Kidney (tissue), 14 donors: ENCODE data around the gene GALNS. TPM values are rescaled to one million over a fixed set of nuclear protein-coding genes. Genes with fewer than 3 reads are reported as not detected.

Experiments used
- DNase-seq, 5 donors: peaks; one replicate each; pipeline ENCODE4 v3.0.0-alpha.2; 2013 to 2020
- FAIRE-seq: peaks from 2 replicates; lab custom pipeline; 2012; peaks lifted over from hg19 to GRCh38; lab: Jason Lieb, UNC
- H3K27ac ChIP-seq, 2 donors: one replicate each; pipeline ENCODE4 v1.7.0; 2013; ENCODE audit warnings: low read depth in 2 of 2, low read length in 2 of 2, inconsistent platforms in 1 of 2
- H3K27me3 ChIP-seq: one replicate; pipeline ENCODE4 v1.7.1; 2013; ENCODE audit warnings: low read length, inconsistent platforms; ENCODE audit not compliant: control insufficient read depth, insufficient read depth
- H3K36me3 ChIP-seq, 3 donors: one replicate each; pipeline versions ENCODE4 v1.7.0 to v1.7.1; 2013; ENCODE audit warnings: low read length in 3 of 3, control low read depth in 1 of 3, inconsistent platforms in 1 of 3; ENCODE audit not compliant: insufficient read depth in 3 of 3, control insufficient read depth in 2 of 3
- H3K4me1 ChIP-seq, 3 donors: one replicate each; pipeline versions ENCODE4 v1.7.0 to v1.7.1; 2013; ENCODE audit warnings: low read length in 3 of 3, inconsistent platforms in 1 of 3, low read depth in 1 of 3; ENCODE audit not compliant: control insufficient read depth in 2 of 3, insufficient read depth in 2 of 3
- H3K4me3 ChIP-seq, 3 donors: one replicate each; pipeline versions ENCODE4 v1.7.0 to v1.8.1; 2013; ENCODE audit warnings: low read length in 3 of 3, control low read depth in 1 of 3, inconsistent platforms in 1 of 3
- H3K9ac ChIP-seq, 3 donors: one replicate each; pipeline versions ENCODE4 v1.7.0 to v1.7.1; 2013; ENCODE audit warnings: low read length in 3 of 3, control low read depth in 1 of 3, inconsistent platforms in 1 of 3
- H3K9me3 ChIP-seq, 3 donors: one replicate each; pipeline versions ENCODE4 v1.7.0 to v1.7.1; 2013; ENCODE audit warnings: low read length in 3 of 3, control low read depth in 1 of 3, inconsistent platforms in 1 of 3; ENCODE audit not compliant: control insufficient read depth in 2 of 3, insufficient read depth in 1 of 3
- CTCF ChIP-seq: IDR thresholded peaks from 3 replicates; pipeline ENCODE4 v1.5.1; 2012; ENCODE audit warnings: mild to moderate bottlenecking, moderate library complexity, borderline replicate concordance; ENCODE audit not compliant: insufficient read depth; ENCODE audit errors: extremely low read depth
- intact Hi-C: fragments of 100-400 bp; cut with DNase I; formaldehyde crosslinking; loops from one replicate; pipeline ENCODE4 v1.11.1; 2022
- polyA plus RNA-seq: library from polyadenylated mRNA; stranded (reverse); fragments of 350-450 nt; fragmentation: Illumina TruSeq; extraction: RNeasy Lipid Tissue Mini Kit (QIAGEN cat#74804); gene quantifications from one replicate; pipeline ENCODE4 v1.2.3, GENCODE V29; 2014; ENCODE audit warnings: low read depth, low replicate concordance; ENCODE audit not compliant: insufficient read depth
- total RNA-seq: library from RNA; stranded (reverse); fragmentation: NEBNext Ultra II Directional; extraction: Animal tissue kit (Norgen Biotek cat#: 25700); gene quantifications from one replicate; pipeline ENCODE4 v1.2.1, GENCODE V29; 2021
- donor health status: control.
- donor health status: control.
- donor health status: control.
- donor health status: control.
- donor health status: control.
- donor health status: DM: yes; HTN: yes; CAD: no.
- donor health status: Normal renal cell carcinoma (clear cell type).

The GALNS gene
- total and polyA plus RNA-seq, 2 donors from 2014 or later = 15.8 to 37.2 TPM

DNA sequence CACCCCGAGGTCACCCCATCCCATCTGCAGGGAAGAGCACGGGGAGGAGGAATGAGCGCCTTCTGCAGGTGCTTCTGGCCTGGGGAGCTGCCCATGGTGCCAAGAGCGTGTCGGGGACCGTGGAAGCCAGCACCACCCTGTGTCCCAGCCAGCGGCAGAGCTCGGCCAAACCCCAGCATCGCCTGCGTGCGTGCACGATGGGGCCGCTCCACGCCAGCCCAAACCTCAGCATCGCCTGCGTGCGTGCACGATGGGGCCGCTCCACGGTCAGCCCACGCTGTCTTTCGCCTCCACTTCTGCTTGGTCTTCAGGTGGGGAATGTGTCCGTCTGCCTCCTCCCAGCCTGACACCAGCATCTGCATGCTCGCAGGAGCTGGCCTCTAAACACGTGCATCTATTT is 13.9 kb downstream of the GALNS start:
- Histone ChIP-seq H3K27me3 (no peaks in the 10 kb centered on the region), H3K4me3 (no peak overlapping the region), H3K27ac (no peak overlapping the region), H3K4me1 (no peaks in the 10 kb centered on the region), H3K9ac (no peak overlapping the region), H3K36me3 (peaks cover 0 to 12% (median 0%) of the 10 kb centered on the region in 3 donors), H3K9me3 (no peaks in the 10 kb centered on the region)
- no peak for TF ChIP-seq CTCF
- intact Hi-C loops = no loop called here
- FAIRE-seq (no peak), DNase-seq (no peak)

- TF ChIP-seq CTCF = no peak
- Histone ChIP-seq H3K4me3 (no peak overlapping the region), H3K27ac (no peak overlapping the region), H3K36me3 (peaks cover 0 to 12% (median 0%) of the 10 kb centered on the region in 3 donors), H3K9me3 (no peaks in the 10 kb centered on the region), H3K4me1 (no peaks in the 10 kb centered on the region), H3K9ac (no peak overlapping the region), H3K27me3 (no peaks in the 10 kb centered on the region)
- DNase-seq (no peak), FAIRE-seq (no peak)
- intact Hi-C loops = no loop called here
Measured at GRCh38 chr16:88842308-88842756, 14.4 kb downstream of the GALNS start.

- Histone ChIP-seq H3K9me3 (no peaks in the 10 kb centered on the region), H3K4me1 (no peaks in the 10 kb centered on the region), H3K36me3 (peaks cover 0 to 12% (median 0%) of the 10 kb centered on the region in 3 donors), H3K9ac (no peak overlapping the region), H3K4me3 (no peak overlapping the region), H3K27ac (no peak overlapping the region), H3K27me3 (no peaks in the 10 kb centered on the region)
- no peak for DNase-seq
- no peak for FAIRE-seq
- no peak for TF ChIP-seq CTCF
- intact Hi-C loops = no loop called here
Measured at GRCh38 chr16:88841521-88842307, 15.0 kb downstream of the GALNS start.
